Effector CD4-positive, alpha-beta T cell (primary cell): ENCODE results near the gene POLR2L.

Experiments
- DNase-seq: peaks from one replicate; pipeline ENCODE4 v3.0.0-alpha.2; 2020

POLR2L gene

DNA sequence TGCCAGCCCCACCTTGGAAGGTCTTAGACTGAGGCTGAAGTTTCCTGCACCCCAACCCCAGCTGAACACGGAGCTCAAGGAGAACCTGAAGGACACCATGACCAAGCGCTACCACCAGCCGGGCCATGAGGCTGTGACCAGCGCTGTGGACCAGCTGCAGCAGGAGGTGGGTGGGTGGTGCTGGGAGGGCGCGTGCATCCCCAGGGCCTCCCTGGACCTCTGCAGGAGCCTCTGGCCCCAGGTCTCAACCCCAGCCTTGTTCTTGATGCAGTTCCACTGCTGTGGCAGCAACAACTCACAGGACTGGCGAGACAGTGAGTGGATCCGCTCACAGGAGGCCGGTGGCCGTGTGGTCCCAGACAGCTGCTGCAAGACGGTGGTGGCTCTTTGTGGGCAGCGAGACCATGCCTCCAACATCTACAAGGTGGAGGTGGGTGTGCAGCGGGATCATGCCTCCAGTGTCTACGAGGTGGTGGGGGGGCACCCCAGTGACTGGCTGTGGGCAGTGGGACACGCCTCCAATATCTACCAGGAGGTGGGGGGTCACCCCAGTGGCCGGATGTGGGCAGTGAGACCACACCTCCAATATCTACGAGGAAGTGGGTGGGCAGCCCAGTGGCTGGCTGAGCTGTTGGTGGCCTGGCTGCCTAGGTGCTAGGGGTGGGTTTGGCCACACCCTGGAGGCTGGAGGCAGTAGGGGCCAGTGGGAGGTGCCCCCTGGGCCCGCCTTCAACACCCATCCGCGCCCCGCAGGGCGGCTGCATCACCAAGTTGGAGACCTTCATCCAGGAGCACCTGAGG lies 4.9 kb downstream of the POLR2L start:
- DNase-seq: no peak

- no peak for DNase-seq
Observed at GRCh38 chr11:836700-837099, 5.6 kb downstream of the POLR2L start.

- DNase-seq: no peak
Observed at GRCh38 chr11:836274-836673, 6.1 kb downstream of the POLR2L start.

DNA sequence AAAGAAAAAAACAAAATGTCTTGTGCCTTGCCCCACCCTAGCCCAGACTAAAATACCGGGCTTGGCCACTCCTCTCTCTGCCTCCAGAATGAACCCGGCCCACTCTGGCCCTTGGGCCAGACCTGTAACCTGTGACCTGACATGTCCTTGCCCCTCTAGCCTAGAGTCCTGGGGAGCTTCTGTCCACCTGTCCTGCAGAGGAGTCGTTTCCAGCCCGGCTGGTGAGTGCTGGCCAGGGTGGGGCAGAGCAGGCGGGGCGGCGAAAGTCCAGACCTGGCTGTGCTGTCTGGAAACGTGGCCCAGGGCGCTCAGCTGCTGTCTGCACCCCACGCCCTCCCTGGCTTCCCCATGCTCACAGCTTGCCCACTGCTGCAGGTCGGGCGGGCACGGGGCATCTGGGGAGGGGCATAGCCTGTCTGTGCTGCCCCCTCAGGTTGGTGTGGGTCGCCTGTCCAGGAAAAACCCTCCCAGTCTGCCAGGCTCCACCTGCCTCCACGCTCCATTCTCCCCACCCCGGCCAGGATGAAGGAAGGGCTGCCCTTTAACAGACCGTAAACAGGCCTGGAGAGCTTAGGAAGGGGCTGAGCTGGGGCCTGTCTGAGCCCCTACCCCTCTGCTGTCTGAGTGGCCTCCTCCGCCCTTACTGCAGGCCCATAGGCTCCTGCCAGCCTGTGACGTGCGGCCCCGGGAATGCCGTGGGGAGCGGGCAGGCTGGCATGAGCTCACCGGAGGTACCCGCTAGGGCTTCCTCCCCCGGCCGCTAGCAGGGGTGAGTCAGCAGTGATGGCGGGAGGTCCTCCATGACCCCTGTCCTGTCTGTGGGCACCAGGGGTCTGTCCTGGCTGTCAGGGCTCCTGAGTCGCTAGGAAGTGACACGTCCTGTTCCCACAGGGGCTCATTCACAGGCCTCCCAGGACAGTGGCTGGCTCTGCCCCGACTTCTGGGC lies 7.7 kb downstream of the POLR2L start:
- DNase-seq: no peak

GRCh38 chr11:833849-834311 lies 8.4 kb downstream of the POLR2L start:
- DNase-seq: no peak

- peak; percentile 24 for DNase-seq
Observed at GRCh38 chr11:833114-833791, 9.1 kb downstream of the POLR2L start.

DNA sequence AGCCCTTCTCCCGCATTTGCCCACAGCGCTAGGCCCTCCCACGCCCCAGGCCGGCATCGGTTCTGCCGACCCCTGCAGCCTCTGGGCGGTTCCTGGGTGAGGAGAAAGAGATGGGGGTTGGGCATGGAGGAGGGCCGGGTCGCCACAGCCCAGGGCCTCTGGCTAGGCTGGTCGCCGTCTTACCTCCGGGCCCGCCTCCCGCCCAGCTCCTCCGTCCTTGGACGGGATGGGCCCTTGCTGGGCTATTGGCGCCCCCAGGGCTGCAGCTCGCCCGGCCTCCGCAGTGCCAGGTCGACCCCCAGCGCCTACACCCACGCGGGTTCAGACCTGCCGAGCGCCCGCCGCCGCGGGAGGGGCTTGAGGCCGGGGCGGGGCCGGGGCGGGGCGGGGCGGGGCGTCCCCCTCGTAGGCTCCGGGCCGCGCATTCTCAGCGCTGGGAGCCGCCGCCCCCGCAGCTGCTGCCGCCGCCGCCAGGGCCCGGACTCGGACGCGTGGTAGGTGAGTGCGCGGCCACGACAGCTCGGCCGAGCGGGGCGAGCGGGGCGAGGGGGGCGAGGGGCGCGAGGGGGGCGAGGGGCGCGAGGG lies 9.7 kb downstream of the POLR2L start, which contains the start of gene CD151:
TSS of gene CD151 (plus strand) at position 424 of the 585 bp plus-strand sequence. CDS start 3,118 bp downstream, outside the sequence.
- peak; percentile 29 for DNase-seq

- DNase-seq: no peak
Observed at GRCh38 chr11:831961-832528, 10.3 kb downstream of the POLR2L start.

DNA sequence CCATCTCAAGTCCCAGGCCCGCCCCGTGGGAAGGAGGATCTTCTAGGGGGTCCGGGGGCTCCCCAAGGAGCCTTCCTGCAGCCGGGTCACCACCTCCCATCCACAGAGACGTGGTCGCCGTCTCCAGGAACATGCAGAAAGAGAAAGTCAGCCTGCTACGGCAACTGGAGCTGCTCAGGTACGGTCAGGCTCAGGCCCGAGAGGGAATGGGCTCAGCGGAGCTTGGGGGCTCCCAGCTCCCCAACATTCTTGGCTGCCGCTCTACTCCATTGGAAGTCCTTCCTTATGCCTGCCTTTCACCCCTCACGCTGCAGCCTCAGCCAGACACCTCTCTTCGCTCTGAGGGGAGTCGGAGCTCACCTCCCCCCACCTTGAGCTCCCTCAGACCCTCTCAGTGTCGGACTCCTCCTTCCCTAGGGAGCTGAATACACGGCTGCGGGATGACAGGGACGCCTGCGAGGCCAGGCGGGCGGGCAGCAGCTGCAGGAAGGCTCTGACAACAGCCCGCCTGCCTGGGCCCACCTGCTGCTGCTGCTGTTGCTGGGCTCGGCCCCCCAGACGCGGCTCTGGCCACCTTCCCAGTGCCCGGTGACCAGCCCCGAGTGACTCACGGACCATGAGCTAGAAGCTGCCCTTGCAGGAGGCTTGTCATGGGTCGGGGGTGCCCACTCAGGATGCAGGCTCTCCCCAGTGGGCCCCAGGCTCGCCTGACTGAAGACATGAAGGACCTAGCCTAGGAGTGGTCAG lies 11.0 kb downstream of the POLR2L start:
- no peak for DNase-seq

GRCh38 chr11:830295-831117 lies 11.8 kb downstream of the POLR2L start:
- DNase-seq: peak; percentile 37

DNA sequence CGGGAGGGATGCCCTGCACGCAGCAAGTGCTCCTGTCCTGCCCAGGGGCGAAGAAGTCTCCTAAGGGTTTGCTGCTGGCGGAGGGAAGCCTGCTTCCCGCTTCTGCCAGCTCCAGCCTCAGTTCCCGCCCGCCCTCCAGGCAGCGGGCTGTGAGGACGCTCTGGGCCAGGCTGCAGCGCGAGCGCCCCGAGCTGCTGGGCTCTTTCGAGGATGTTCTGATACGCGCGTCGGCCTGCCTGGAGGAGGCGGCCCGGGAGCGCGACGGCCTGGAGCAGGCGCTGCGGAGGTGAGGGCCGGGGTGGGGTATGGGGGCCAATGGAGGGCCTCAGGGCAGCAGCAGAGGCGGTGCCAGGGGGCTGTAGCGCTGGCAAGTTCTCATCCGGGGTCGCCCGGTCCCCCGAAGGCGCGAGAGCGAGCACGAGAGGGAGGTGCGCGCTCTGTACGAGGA lies 12.5 kb downstream of the POLR2L start:
- no peak for DNase-seq

DNA sequence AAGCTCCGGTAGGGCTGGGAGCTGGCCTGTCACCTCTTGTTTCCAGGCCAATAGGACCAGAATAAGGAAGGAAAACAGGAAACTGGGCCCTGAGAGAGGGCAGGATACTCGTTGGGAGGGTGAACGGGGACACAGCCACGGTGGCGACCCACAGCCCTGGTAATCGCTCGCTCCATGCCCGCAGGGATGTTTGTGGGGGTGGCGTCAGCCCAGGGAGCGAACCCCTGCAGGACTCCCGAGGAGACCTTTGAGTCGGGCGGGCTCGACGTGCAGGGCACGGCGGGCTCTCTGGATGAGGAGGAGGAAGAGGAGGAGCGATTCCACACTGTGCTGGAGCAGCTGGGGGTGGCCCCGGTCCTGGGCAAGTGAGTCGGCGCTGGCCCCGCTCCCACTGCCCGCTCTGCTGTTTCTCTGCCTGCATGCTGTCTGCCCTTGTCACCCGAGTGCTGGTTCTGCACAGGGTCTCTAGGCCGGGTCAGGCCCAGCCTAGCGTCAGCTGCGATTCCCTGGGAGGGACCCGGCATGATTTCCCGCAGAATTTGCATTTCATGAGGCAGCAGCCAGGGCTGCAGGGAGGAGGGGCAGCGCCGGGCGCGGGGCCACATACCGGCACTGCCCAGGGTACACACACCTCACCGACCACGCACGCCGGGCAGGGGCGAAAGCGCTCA lies 13.0 kb downstream of the POLR2L start:
- no peak for DNase-seq

DNA sequence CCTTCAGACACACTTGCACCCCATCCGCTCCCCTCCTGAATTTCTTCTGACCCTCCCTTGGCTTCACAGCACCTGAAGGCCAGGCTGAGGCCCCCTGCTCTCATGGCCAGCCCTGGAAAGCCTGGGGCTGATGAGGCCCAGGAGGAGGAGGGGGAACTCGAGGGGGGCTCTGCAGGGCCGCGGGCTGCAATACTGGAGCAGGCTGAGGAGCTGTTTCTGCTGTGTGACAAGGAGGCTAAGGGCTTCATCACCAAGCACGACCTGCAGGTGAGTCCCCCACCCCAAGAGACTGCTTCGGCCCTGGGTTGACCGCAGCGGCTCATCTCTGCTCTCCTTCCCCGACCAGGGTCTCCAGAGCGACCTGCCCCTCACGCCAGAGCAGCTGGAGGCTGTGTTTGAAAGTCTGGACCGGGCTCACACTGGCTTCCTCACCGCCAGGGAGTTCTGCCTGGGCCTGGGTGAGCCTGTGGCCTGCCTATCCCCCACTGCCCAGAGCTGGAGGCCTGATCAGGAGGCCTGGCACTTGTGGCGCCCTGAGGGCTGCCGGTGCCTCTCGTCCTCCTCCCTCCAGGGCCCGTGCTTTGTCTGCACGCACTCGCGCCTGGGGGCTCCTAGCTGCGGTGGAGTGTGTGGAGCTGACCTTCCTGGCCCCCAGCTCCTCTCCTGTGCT lies 13.7 kb downstream of the POLR2L start:
- DNase-seq: no peak

GRCh38 chr11:827897-828192 lies 14.5 kb downstream of the POLR2L start, which contains the start of gene CRACR2B:
Gene CRACR2B, plus strand, starts transcription at chr11:827919. Its CDS starts 689 bp downstream, at chr11:828608.
- no peak for DNase-seq

DNA sequence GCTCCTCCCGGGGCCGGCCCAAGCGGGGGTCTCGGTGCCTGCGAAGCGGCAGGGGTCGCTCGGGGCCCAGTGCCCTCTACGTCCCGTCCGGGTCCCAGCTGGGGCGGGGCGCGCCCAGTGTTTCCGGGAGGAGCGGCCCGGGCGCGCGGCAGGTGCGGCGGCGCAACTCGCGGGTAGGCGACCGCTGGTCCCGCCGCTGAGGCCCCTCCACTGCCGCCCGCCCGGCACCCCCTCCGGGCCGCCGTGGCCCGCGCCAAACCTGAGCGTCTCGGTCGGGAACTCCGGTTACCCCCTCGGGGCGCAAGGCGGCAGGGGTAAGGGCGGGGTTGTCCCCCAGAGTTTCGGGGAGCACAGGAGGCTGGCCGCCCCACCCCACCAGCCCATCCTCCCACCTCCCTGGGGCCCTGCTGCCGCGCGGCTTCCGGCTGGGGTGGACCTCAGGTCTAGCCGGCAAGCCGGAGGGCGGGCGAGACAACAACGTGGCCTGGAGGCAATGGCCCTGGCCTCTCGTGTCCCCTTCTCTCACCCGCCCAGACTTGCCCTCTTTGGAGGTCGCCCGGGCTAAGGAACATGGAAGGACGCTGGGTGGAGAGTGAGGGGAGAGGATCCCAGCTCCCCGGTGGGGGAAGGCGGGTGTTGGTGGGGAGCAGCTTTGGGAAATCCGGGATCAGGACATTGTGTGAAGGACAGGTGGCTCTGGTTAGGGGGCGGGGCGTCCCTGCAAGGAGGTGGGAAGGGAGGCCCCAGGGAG lies 15.0 kb downstream of the POLR2L start:
- no peak for DNase-seq

DNA sequence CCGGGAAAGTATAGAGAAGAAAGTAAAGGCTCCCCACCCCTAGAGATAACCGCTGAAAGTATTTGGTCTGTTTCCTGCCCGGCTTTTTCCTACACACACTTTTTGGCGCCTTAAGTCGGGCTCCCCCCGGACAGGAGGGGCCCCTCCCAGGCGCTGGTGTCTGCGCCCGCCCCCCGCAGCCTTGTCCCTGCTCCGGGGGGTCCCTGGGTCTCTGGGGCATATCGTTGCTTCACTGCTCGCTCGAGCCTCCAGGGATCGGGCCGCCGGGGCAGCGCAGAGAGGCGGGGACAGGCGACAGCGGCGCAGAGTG lies 15.5 kb downstream of the POLR2L start:
- no peak for DNase-seq

GRCh38 chr11:826227-826621 lies 16.1 kb downstream of the POLR2L start:
- no peak for DNase-seq

GRCh38 chr11:825366-826226 lies 16.7 kb downstream of the POLR2L start:
- DNase-seq: no peak
